GM19240 (cell line): Measurements from ENCODE around the gene WDR46.
A peak's percentile ranks its signal among the peaks of the same experiment; 100 is the strongest.

Experiments used
- DNase-seq: peaks from one replicate; pipeline ENCODE4 v3.0.0; 2011; ENCODE audit warnings: low spot score; ENCODE audit not compliant: insufficient read length

Gene WDR46, protein sequence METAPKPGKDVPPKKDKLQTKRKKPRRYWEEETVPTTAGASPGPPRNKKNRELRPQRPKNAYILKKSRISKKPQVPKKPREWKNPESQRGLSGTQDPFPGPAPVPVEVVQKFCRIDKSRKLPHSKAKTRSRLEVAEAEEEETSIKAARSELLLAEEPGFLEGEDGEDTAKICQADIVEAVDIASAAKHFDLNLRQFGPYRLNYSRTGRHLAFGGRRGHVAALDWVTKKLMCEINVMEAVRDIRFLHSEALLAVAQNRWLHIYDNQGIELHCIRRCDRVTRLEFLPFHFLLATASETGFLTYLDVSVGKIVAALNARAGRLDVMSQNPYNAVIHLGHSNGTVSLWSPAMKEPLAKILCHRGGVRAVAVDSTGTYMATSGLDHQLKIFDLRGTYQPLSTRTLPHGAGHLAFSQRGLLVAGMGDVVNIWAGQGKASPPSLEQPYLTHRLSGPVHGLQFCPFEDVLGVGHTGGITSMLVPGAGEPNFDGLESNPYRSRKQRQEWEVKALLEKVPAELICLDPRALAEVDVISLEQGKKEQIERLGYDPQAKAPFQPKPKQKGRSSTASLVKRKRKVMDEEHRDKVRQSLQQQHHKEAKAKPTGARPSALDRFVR

DNA sequence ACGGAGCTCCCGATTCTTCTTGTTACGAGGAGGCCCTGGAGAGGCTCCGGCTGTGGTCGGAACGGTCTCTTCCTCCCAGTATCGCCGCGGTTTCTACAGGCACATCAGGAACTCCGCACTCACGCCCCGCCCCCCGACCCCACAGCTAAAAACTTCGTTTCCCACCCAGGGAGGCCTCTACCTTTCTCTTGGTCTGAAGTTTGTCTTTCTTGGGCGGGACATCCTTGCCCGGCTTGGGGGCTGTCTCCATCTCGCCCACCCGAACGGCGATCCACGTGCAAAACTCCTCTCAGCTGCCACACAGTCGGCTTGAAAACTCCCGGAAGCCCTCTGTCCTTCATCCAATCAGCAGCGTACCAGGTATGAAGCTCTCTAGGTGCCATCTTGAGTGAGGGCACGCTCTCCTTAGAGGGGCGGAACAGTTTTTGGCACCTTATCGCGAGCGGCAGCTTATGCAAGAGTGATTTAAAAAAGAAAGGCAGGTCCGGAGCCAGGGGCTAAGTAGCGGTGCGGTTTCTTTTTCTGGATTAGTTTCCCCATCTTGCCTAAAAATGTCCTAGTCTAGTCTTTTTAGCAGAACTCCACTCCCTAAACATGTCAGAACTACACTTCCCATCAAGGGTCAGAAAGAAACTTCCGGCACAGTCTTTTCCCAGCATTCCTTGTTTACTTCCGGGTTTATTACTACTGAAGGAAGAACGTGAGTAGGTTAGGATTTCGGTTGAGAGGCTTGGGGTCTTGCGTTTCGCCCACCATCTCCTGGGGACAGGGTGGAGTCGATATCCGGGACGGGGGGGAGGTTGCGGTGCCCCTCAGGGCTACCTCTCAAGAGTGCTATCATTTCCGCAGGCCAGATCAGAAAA, at the start of gene WDR46, which contains the start of gene PFDN6:
Gene WDR46, minus strand, starts transcription at position 319 of the 863 bp plus-strand sequence. Its CDS starts 69 bp downstream, at position 250.
Gene PFDN6, plus strand, starts transcription at position 681 of the 863 bp plus-strand sequence. CDS start 256 bp downstream, outside the sequence.
- DNase-seq: peak; percentile 85

GRCh38 chr6:33336495-33336894, 47.5 kb upstream of the WDR46 start:
- DNase-seq: no peak

GRCh38 chr6:33335916-33336315, 46.9 kb upstream of the WDR46 start:
- no peak for DNase-seq

DNA sequence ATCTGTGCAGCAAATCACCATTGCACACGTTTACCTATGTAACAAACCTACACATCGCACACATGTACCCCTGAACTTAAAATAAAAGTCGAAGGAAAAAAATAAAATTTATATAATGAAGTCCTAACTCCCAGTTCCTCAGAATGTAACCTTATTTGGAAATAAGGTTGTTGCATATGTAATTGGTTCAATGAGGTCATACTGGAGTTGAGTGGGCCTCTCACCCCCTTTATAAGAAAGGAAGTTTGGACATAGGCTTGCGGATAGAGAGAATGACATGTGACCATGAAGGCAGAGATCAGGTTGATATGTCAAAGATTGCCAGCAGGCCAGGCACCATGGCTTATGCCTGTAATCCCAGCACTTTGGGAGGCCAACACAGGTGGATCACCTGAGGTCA, 44.6 kb upstream of the WDR46 start:
- no peak for DNase-seq

GRCh38 chr6:33330736-33331135, 41.7 kb upstream of the WDR46 start:
- no peak for DNase-seq

- no peak for DNase-seq
Observed at GRCh38 chr6:33329058-33329457, 40.0 kb upstream of the WDR46 start.

GRCh38 chr6:33324125-33324524, 35.1 kb upstream of the WDR46 start:
- DNase-seq: no peak

DNA sequence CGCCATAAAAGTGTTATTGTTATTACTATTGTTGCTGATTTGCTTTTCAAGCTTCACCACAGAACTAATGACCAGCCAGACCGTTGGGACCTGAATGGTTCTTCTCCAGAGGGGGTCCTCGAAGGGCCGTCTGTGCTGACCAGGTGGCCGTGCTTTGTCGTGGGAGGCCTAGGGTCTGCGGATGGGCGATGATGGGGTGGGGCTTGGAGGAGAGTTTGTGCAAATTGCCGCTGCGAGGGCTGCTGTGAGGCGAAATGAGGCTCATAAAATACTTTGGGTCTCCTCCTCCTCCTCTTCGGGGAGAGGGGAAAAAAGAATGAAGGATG, 34.5 kb upstream of the WDR46 start:
- DNase-seq: no peak

- no peak for DNase-seq
Observed at GRCh38 chr6:33321227-33321626, 32.2 kb upstream of the WDR46 start.

DNA sequence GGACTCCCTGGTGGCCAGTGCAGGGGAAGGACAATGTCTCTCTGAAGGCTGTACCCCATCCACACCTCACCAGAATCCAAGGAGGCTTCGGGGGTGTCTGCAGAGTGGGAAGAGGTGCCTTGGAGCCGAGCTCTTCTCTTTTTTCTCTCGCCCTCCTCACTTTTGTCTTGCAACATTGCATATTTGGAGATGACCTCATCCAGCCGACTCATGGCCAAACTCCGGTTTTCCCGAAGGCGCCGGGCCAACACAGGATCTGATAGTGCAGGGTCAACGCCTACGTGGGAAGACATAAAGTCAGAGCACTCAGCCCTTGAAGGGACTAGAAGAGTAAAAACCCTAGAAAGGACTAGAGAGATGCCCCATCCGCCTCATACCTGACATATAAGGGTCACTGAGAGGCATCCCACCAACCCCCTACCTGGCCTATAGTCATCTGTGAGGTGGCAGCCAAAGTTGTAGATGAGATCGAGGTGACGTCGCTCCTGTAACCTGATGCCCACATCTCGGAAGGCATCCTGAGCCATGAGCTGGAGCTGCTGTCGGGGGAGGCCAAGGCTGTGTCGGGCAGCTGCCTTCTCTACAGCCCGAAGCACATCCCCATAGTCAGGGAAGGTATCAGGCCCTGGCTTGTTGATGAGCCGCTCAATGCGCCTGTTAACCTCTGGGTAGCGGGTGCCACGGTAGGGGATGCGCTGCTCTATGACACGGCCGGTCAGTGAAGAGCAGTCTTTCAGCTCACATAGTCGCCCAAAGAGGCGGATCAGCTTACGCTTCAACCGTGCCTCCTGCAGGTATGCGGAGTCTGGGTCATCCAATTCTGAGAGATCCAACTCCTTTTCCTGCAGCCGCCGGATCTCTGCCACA, 31.5 kb upstream of the WDR46 start:
- no peak for DNase-seq

DNA sequence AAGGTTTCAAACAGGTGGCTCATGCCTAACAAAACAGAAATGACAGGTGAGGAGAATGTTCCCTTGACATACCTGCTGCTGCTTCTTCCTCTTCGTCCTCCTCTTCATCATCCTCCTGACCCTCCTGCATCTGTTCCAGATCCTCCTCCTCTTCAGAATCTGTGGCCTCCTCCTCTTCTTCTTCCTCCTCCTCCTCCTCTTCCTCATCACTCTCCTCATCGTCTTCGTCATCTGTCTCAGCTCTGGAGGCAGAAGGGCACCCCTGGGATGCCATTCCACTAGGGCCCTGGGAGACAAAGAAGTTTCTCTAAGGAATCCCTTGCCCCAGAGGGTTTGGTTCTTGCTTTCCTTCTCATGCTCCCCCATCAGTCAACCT, 30.9 kb upstream of the WDR46 start:
- DNase-seq: no peak

DNA sequence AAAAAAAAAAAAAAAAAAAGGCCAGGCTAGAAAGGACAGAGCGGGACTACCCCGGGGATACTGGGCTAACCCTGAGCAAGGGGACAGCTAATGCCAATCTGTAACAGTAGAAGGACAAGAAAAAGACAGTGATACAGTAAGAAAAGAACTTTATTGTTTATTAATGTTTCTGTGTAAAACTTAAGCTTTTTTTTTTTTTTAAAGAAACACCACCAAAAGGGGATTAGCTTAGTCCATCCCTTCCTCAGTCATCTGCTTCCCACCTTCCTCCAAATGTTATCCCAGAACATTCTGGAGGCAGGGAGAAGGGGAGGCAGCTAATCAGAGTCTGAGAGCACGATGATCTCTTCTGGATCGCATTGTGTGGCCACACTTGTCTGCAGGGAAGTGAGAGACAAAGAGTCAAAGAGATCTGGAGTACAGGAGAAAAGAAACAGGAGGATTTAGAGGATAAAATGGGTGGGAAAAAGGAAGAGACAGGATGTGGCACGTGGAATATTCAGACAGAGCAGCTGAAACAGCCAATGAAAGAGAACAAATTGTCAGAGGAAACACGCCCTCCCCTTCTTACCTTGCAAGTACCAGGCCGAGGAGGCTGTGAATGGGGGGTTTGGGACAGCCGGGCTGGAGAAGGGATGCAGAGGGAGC, 29.5 kb upstream of the WDR46 start:
- DNase-seq: no peak

GRCh38 chr6:33317669-33318425, 28.8 kb upstream of the WDR46 start, which contains the start of gene ZBTB22:
ZBTB22 (minus strand) TSS chr6:33317744; CDS start chr6:33316916, 828 bp downstream.
- DNase-seq: no peak

- no peak for DNase-seq
Observed at GRCh38 chr6:33317419-33317668, 28.3 kb upstream of the WDR46 start.

DNA sequence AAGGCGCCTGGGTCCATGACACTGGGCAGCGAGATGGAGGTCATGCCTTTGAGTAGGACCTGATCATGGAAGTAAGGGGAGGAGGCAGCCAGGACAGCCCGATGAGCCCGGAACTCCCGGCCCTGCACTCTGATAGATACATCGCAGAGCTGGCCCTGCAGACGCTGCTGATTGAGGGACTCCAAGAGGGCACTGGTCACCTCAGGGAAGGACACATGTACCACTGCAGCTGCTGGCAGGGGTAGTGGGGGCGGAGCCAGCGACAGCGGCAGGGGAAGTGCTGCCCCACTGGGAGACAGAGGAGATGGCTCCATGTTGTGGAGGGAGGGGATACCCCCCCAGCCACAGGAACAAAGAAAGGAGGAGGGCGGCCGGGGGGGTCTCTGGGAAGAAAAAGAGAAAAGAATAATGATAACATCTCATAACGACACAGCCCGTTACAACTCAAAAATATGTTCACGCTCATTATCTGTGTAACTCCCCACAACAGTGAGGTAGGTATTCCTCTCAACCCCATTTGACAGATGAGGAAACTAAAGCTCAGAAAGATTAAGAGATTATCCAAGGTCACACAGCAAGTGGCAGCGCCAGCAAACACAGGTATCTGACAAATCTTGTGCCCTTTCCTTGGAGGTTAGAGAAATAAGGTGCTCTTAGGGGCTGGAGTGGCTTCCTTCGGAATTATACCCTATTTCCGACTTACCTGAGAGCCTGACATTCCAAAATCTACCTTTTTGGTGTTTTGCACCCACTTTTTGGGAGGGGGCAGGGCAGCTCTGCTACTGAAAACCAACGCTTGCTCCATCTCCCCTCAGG, 27.8 kb upstream of the WDR46 start:
- DNase-seq: no peak

GRCh38 chr6:33315793-33316602, 27.0 kb upstream of the WDR46 start:
- DNase-seq: no peak

GRCh38 chr6:33314943-33315792, 26.1 kb upstream of the WDR46 start:
- no peak for DNase-seq
